Neural progenitor cell (in vitro differentiated cells): ENCODE measurements around the gene MYO15B. TPM values are rescaled to one million over a fixed set of nuclear protein-coding genes. Genes with fewer than 3 reads are reported as not detected.

Source experiments
- DNase-seq: peaks from one replicate; pipeline ENCODE4 v3.0.0-alpha.2; 2016; ENCODE audit warnings: low spot score
- H2AFZ ChIP-seq: fragments of 200-600 bp; sonication (generic); replicated peaks from 2 replicates; pipeline ENCODE4 v1.6.1; 2016; ENCODE audit warnings: antibody characterized with exemption
- H3F3A ChIP-seq: fragments of 200-600 bp; sonication (generic); 2 replicates; pipeline ENCODE4 v1.6.1; 2016; ENCODE audit warnings: antibody characterized with exemption, low read depth
- H3K27ac ChIP-seq: fragments of 200-600 bp; sonication (generic); 2 replicates; pipeline ENCODE4 v1.5.1; 2016; ENCODE audit warnings: mild to moderate bottlenecking
- H3K27me3 ChIP-seq: fragments of 200-600 bp; sonication (generic); 2 replicates; pipeline ENCODE4 v1.6.1; 2016; ENCODE audit warnings: mild to moderate bottlenecking, moderate library complexity
- H3K36me3 ChIP-seq: fragments of 200-600 bp; sonication (generic); 2 replicates; pipeline ENCODE4 v1.5.1; 2016
- H3K4me1 ChIP-seq: fragments of 200-600 bp; sonication (generic); 2 replicates; pipeline ENCODE4 v1.6.1; 2016; ENCODE audit warnings: mixed run types
- H3K4me2 ChIP-seq: fragments of 200-600 bp; sonication (generic); 2 replicates; pipeline ENCODE4 v1.6.1; 2016
- H3K4me3 ChIP-seq: fragments of 200-600 bp; sonication (generic); 2 replicates; pipeline ENCODE4 v1.5.1; 2016
- H3K79me2 ChIP-seq: fragments of 200-600 bp; sonication (generic); 2 replicates; pipeline ENCODE4 v1.6.1; 2016; ENCODE audit warnings: low read depth
- H3K9ac ChIP-seq: fragments of 200-600 bp; sonication (generic); 2 replicates; pipeline ENCODE4 v1.6.1; 2016
- H3K9me3 ChIP-seq: fragments of 200-600 bp; sonication (generic); 2 replicates; pipeline ENCODE4 v1.5.1; 2016; ENCODE audit warnings: low read depth
- H4K20me1 ChIP-seq: fragments of 200-600 bp; sonication (generic); 2 replicates; pipeline ENCODE4 v1.6.1; 2016; ENCODE audit warnings: low read depth
- H3K27ac Mint-ChIP-seq: 3 replicates; pipeline ENCODE4 v1.8.0; 2021; ENCODE audit warnings: mixed read lengths
- H3K27me3 Mint-ChIP-seq: 2 replicates; pipeline ENCODE4 v1.8.0; 2022; ENCODE audit warnings: low read depth, mild to moderate bottlenecking, inconsistent platforms, moderate library complexity, mixed read lengths; ENCODE audit not compliant: insufficient read depth
- H3K36me3 Mint-ChIP-seq: 3 replicates; pipeline ENCODE4 v1.8.0; 2021; ENCODE audit warnings: mixed read lengths
- H3K4me1 Mint-ChIP-seq: 3 replicates; pipeline ENCODE4 v1.8.0; 2021; ENCODE audit warnings: mixed read lengths
- H3K4me3 Mint-ChIP-seq: 3 replicates; pipeline ENCODE4 v1.8.0; 2021; ENCODE audit warnings: mild to moderate bottlenecking, moderate library complexity, mixed read lengths
- H3K9me3 Mint-ChIP-seq: 3 replicates; pipeline ENCODE4 v1.8.0; 2020; ENCODE audit warnings: mixed read lengths
- EZH2 ChIP-seq: fragments of 200-600 bp; sonication (generic); IDR thresholded peaks from 2 replicates; pipeline ENCODE4 v1.6.1; 2017; ENCODE audit warnings: antibody characterized with exemption, mild to moderate bottlenecking, moderate library complexity
- EZH2phosphoT487 ChIP-seq: fragments of 200-600 bp; sonication (generic); IDR thresholded peaks from 2 replicates; pipeline ENCODE4 v1.6.1; 2017; ENCODE audit warnings: antibody characterized with exemption
- total RNA-seq: library from RNA; depleted of rRNA; stranded (reverse); fragments of >200 nt; gene quantifications from 2 replicates; pipeline ENCODE4 v1.2.3, GENCODE V29; 2015; ENCODE audit warnings: low replicate concordance
- TF ChIP-seq, protein P1 (sequence below): fragments of 200-600 bp; sonication (generic); IDR thresholded peaks from 2 replicates; pipeline ENCODE4 v1.5.1; 2017; ENCODE audit warnings: antibody characterized with exemption, mild to moderate bottlenecking

MYO15B gene
- total RNA-seq, 1 donor from 2014 or later, result 10.2 TPM

DNA sequence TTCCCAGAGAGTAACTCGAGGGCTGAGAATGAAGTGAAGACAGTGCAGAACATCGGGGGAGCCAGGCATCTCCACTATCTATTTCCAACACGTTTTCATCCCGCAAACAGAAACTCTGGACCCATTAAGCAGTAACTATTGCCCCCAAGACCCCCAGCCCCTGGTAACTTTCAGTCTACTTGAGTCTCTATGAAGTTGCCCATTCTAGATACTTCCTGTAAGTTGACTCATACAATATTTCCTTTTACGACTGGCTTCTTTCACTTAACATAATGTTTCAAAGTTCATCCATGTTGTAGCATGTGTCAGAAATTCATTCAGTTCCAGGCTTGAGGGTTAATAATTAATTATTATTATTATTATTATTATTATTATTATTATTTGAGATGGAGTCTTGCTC lies 19.5 kb downstream of the MYO15B start:
- H3F3A ChIP-seq, result no peaks in the 10 kb centered on the region
- DNase-seq, result no peak
- Mint-ChIP-seq H3K9me3 (no peaks in the 10 kb centered on the region), H3K36me3 (no peaks in the 10 kb centered on the region), H3K4me1 (no peaks in the 10 kb centered on the region), H3K27me3 (peaks cover 2% of the 10 kb centered on the region), H3K27ac (no peak overlapping the region), H3K4me3 (peak overlapping the region; percentile 11)
- H3K36me3 ChIP-seq, result no peaks in the 10 kb centered on the region
- no peak overlapping the region for H3K27ac ChIP-seq
- H3K4me3 ChIP-seq, result no peak overlapping the region
- no peak overlapping the region for H3K4me2 ChIP-seq
- H2AFZ ChIP-seq, result no peak overlapping the region
- H3K9me3 ChIP-seq, result no peaks in the 10 kb centered on the region
- no peaks in the 10 kb centered on the region for H3K27me3 ChIP-seq
- H4K20me1 ChIP-seq, result no peaks in the 10 kb centered on the region
- no peaks in the 10 kb centered on the region for H3K4me1 ChIP-seq
- H3K79me2 ChIP-seq, result no peaks in the 10 kb centered on the region
- no peak for TF ChIP-seq EZH2phosphoT487
- TF ChIP-seq, protein P1, sequence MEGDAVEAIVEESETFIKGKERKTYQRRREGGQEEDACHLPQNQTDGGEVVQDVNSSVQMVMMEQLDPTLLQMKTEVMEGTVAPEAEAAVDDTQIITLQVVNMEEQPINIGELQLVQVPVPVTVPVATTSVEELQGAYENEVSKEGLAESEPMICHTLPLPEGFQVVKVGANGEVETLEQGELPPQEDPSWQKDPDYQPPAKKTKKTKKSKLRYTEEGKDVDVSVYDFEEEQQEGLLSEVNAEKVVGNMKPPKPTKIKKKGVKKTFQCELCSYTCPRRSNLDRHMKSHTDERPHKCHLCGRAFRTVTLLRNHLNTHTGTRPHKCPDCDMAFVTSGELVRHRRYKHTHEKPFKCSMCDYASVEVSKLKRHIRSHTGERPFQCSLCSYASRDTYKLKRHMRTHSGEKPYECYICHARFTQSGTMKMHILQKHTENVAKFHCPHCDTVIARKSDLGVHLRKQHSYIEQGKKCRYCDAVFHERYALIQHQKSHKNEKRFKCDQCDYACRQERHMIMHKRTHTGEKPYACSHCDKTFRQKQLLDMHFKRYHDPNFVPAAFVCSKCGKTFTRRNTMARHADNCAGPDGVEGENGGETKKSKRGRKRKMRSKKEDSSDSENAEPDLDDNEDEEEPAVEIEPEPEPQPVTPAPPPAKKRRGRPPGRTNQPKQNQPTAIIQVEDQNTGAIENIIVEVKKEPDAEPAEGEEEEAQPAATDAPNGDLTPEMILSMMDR, result no peak
- no peak for TF ChIP-seq EZH2
- H3K9ac ChIP-seq, result no peak overlapping the region

DNA sequence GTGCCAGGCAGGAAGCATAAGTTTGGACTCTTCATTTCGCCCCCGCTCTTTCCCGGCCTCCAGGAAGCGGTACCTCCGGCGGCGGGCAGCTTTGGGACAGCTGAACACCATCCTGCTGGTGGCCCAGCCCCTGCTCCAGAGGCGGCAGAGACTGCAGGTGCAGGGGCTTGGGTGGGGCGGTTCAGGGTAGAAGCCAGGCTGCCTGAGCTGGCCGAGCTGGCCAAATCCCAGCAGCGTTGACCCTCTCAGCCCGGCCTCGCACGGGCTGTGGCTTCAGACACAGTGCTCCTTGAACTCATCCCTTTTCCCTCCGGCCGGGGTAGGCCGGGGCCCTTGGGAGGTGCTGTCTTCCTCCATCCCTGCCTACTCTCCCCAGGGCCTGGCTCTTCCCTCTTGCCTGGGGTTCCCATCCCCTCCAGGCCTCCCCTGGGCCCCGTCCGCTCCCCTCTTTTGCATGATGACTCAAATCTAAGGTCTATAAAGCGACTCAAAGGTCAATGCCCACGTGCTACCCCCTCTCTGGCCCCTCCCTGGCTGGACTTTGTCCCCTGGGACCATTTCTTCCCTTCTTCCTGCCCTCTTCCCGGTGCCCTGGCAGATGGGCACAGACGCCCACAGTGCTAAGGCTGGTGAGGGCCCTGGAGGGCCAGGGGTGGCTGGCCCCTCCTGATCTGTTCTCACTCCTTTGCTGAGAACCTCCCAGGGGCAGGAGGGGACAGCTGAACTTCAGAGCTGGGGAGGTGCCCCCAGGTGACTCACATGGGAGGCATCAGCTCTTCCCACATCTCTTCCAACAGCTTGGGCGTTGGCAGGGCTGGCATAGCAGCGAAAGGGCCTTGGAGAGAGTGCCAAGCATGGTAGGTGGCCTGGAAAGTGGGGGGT lies 22.7 kb downstream of the MYO15B start:
- H3K36me3 ChIP-seq, result no peaks in the 10 kb centered on the region
- no peak overlapping the region for H3K4me2 ChIP-seq
- no peaks in the 10 kb centered on the region for H3K36me3 Mint-ChIP-seq
- H3K4me3 Mint-ChIP-seq, result no peak overlapping the region
- H3K4me1 Mint-ChIP-seq, result no peaks in the 10 kb centered on the region
- H4K20me1 ChIP-seq, result no peaks in the 10 kb centered on the region
- H3K4me1 ChIP-seq, result peaks cover 12% of the 10 kb centered on the region
- H3K27me3 Mint-ChIP-seq, result peaks cover 2% of the 10 kb centered on the region
- H3K4me3 ChIP-seq, result no peak overlapping the region
- H3K27ac ChIP-seq, result no peak overlapping the region
- H3K79me2 ChIP-seq, result no peaks in the 10 kb centered on the region
- no peak overlapping the region for H3K27ac Mint-ChIP-seq
- no peaks in the 10 kb centered on the region for H3F3A ChIP-seq
- no peaks in the 10 kb centered on the region for H3K9me3 ChIP-seq
- no peak overlapping the region for H2AFZ ChIP-seq
- no peaks in the 10 kb centered on the region for H3K27me3 ChIP-seq
- no peak for DNase-seq
- TF ChIP-seq EZH2phosphoT487 (no peak), EZH2 (no peak)
- TF ChIP-seq, protein P1, result no peak
- H3K9me3 Mint-ChIP-seq, result no peaks in the 10 kb centered on the region
- H3K9ac ChIP-seq, result no peak overlapping the region

DNA sequence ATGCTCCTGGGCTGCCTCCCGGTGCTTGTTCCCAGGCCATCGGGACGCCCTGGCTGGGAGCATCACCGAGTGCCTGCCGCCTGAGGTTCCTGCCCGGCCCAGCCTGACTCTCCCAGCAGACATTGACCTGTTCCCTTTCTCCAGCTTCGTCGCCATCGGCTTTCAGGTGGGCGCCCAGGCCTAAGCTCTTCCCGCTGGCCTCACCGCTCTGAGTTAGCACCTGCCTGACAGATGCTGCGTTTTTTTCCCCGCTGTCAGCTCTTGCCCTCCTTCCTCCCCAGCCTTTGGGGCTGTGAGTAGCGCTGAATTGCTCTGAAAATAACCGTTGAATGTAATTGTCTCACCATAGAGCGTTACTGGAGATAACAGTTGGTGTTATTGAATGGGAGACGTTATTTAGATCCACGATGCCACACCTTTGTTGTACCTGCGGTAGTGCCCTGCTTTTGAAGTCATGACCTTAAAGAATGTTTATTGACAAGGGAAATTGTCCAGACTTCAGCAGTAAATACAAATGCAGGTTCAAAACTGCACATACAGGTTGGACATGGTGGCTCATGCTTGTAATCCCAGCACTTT lies 24.3 kb downstream of the MYO15B start:
- H3K9me3 Mint-ChIP-seq, result no peaks in the 10 kb centered on the region
- H3K27ac Mint-ChIP-seq, result no peak overlapping the region
- no peaks in the 10 kb centered on the region for H3K36me3 Mint-ChIP-seq
- H3K4me3 Mint-ChIP-seq, result no peak overlapping the region
- TF ChIP-seq EZH2phosphoT487 (no peak), EZH2 (no peak)
- TF ChIP-seq, protein P1, result no peak
- H2AFZ ChIP-seq, result no peak overlapping the region
- H3K9ac ChIP-seq, result no peak overlapping the region
- no peak overlapping the region for H3K4me2 ChIP-seq
- peaks cover 12% of the 10 kb centered on the region for H3K4me1 ChIP-seq
- H3K9me3 ChIP-seq, result no peaks in the 10 kb centered on the region
- no peaks in the 10 kb centered on the region for H3K36me3 ChIP-seq
- no peaks in the 10 kb centered on the region for H3K27me3 ChIP-seq
- H3K79me2 ChIP-seq, result no peaks in the 10 kb centered on the region
- H3F3A ChIP-seq, result no peaks in the 10 kb centered on the region
- no peaks in the 10 kb centered on the region for H3K27me3 Mint-ChIP-seq
- H3K4me3 ChIP-seq, result no peak overlapping the region
- DNase-seq, result no peak
- no peaks in the 10 kb centered on the region for H4K20me1 ChIP-seq
- H3K27ac ChIP-seq, result no peak overlapping the region
- H3K4me1 Mint-ChIP-seq, result no peaks in the 10 kb centered on the region
